DOHH2 (cell line): ENCODE data around the gene SRMS.

Experiments
- CTCF ChIP-seq: fragments of 200-600 bp; sonication (generic); IDR thresholded peaks from one replicate; pipeline ENCODE4 v1.5.1; 2014; ENCODE audit warnings: antibody characterized with exemption, mild to moderate bottlenecking, low read depth, low read length; ENCODE audit not compliant: poor library complexity, severe bottlenecking
- EZH2phosphoT487 ChIP-seq: fragments of 200-600 bp; sonication (generic); IDR thresholded peaks from 2 replicates; pipeline ENCODE4 v1.6.1; 2017; ENCODE audit warnings: borderline replicate concordance, mild to moderate bottlenecking, antibody characterized with exemption, low read length, moderate library complexity, mixed read lengths

DNA sequence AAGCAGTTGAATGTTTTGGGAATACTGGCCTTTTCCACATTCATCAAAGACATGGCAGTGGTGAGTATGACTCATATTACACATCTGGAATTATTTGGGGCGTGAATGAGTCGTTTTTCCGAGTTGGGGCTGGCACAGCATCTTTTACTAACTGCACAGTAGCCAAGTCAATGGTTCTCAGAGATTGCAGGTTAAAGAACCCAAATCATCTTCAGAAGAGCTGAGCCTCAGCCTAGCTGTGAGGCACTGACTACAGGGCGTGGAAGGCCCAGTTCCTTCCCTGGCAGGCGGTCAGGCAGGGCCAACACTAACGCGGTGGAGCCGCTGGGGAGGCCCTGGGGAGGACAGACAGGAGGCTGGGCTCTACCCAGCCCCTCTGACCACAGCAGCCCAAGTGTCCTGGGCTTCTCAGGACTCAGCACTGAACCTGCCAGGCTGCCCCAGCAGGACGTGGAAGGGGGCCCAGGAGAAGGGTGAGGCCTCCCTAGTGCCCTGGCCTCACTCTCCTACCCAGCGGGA is 46.6 kb upstream of the SRMS start:
- TF ChIP-seq CTCF (no peak), EZH2phosphoT487 (no peak)
